Measurements from ENCODE around the gene YPEL3.

GRCh38 chr16:30049871-30050270 lies 46.1 kb downstream of the YPEL3 start:
- TF ChIP-seq CTCF (IDR thresholded peaks at IDR 0.05), result no peak
- no peak for TF ChIP-seq POLR2A (IDR thresholded peaks at IDR 0.05)
- no peak for TF ChIP-seq EP300 (IDR thresholded peaks at IDR 0.05)
